Measurements from ENCODE around the gene CHMP4B.

CHMP4B gene

DNA sequence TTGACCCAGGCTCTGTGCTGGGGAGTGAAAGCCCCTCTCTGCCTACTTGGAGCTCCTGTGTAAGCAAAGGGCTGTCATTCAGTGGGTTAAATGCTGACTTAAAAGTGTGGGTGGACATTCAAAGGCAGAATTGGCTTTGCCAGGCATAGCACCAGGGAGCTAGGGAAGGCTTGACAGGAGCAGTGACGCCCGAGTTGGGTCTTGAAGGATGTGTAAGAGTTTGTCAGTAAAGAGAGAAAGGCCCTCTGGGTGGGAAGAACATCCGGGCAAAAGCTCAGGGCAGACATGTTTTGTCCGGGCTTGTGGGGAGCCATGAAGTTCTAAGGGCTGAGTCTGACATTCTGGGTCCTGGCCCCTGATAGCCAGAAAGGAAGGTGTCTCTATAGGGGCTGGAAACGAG lies 27.9 kb upstream of the CHMP4B start:
- TF ChIP-seq GATA3 (IDR thresholded peaks at IDR 0.05; ENCODE audit: low read depth, low read length), result no peak
- no peak for TF ChIP-seq GATA2 (IDR thresholded peaks at IDR 0.05; ENCODE audit: low read depth, low read length)

DNA sequence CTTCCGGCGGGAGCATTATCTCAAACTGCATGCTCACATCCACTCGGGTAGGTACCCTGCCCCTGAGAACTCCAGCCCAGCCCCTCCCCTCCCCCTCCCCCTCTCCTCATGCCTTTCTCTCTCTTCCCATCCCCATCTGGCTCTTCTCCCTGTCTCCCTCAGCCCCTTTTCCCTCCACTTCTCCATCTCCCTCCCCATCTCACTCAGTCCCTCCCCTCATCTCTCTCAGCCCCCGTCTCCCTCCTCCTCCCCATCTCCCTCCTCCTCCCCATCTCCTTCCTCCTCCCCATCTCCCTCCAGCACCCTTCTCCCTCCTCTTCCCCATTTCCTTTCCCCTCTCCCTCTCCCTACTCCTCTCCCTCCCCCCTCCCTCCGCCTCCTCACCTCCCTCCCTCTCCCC lies 27.3 kb upstream of the CHMP4B start:
- TF ChIP-seq GATA3 (IDR thresholded peaks at IDR 0.05; ENCODE audit: low read depth, low read length), result no peak
- TF ChIP-seq GATA2 (IDR thresholded peaks at IDR 0.05; ENCODE audit: low read depth, low read length), result no peak

DNA sequence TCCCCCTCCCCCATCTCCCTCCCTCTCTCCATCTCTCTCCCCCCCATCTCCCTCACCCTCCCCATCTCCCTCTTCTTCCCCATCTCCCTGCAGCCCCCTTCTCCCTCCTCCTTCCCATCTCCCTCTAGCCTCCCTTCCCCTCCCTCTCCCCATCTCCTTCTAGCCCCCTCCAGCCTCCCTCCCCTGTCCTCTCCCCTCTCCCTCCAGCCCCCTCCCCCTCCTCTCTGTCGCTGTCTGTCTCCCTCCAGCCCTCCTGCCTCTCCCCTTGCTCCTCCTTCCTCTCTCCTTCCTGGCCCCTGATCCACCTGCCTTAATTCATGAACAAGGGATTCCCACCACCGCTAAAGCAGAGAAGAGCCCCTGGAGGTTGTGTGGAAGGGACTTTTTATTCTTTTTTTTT lies 26.9 kb upstream of the CHMP4B start:
- TF ChIP-seq GATA2 (IDR thresholded peaks at IDR 0.05; ENCODE audit: low read depth, low read length) (no peak), GATA3 (IDR thresholded peaks at IDR 0.05; ENCODE audit: low read depth, low read length) (no peak)

DNA sequence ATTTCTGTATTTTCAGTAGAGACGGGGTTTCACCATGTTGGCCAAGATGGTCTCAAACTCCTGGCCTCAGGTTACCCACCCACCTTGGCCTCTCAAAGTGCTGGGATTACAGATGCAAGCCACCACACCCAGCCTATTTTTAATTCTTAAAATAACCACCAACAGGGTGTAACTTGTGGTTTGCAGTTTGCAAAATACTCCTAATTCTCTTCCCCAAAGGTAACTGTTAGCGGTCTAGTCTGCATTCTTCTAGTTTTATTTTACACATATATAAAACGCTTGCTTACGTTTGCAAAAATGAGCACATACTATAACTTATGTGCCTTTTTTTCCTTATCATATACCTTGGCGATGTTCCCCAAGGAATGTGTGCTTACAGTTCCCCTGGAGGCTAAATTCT lies 25.6 kb upstream of the CHMP4B start:
- TF ChIP-seq GATA2 (IDR thresholded peaks at IDR 0.05; ENCODE audit: low read depth, low read length) (no peak), GATA3 (IDR thresholded peaks at IDR 0.05; ENCODE audit: low read depth, low read length) (no peak)

DNA sequence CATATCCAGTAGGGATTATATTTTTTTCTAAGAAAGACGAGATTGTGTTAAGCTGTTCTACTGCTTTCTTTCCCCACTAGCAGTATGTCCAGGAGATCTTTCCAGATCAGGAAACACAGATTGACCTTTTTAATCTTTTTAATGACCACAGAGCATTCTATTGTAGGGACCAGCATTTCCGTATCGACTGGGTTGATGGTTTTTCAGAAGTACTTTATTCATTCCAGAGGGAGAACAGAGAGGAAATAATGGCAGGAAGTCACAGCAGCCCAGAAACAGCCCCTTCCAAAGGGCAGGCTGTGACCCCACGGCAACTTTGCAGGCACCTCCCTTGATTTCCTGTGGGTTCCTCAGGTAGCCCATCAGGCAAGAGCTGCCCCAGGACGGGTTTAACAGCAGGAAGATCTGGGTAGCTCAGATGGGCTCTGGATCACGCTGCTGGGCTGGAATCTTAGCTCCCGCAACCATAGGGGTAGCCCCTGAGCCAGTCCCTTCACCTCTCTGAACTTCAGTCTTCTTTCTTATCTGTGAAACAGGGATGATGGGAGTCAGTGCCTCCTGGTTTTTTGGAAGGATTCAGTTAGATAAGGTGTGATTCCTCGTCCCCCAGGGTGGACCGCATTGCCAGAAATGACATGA lies 23.8 kb upstream of the CHMP4B start:
- TF ChIP-seq GATA3 (IDR thresholded peaks at IDR 0.05; ENCODE audit: low read depth, low read length), result no peak
- TF ChIP-seq GATA2 (IDR thresholded peaks at IDR 0.05; ENCODE audit: low read depth, low read length), result no peak

DNA sequence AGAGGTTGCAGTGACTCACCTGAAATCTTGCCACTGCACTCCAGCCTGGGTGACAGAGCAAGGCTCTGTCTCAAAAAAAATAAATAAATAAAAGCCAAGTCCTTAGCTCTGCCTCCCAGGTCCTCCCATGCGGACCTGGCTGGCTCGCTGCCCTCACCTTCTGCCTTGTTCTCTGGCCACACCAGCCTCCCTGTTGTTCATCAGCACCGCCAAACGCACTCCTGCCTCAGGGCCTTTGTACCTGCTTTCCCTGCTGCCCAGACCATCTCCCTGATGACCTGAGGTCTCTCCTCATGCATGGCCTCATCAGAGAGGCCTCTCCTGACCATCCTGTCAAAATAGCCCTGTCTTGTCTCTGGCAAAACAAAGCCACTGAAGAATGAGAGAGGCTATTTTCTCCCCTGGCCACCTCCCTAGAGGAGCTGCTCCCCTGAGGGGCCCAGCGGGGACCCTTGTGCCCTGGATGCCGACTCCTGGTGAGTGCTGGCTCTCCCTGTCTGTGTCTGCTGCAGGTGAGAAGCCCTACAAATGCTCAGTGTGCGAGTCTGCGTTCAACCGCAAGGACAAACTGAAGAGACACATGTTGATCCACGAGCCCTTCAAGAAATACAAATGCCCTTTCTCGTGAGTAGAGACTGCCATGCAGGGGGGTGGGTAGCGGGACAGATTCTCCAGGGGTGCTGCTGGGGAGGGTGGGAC lies 22.6 kb upstream of the CHMP4B start:
- no peak for TF ChIP-seq GATA3 (IDR thresholded peaks at IDR 0.05; ENCODE audit: low read depth, low read length)
- no peak for TF ChIP-seq GATA2 (IDR thresholded peaks at IDR 0.05; ENCODE audit: low read depth, low read length)

DNA sequence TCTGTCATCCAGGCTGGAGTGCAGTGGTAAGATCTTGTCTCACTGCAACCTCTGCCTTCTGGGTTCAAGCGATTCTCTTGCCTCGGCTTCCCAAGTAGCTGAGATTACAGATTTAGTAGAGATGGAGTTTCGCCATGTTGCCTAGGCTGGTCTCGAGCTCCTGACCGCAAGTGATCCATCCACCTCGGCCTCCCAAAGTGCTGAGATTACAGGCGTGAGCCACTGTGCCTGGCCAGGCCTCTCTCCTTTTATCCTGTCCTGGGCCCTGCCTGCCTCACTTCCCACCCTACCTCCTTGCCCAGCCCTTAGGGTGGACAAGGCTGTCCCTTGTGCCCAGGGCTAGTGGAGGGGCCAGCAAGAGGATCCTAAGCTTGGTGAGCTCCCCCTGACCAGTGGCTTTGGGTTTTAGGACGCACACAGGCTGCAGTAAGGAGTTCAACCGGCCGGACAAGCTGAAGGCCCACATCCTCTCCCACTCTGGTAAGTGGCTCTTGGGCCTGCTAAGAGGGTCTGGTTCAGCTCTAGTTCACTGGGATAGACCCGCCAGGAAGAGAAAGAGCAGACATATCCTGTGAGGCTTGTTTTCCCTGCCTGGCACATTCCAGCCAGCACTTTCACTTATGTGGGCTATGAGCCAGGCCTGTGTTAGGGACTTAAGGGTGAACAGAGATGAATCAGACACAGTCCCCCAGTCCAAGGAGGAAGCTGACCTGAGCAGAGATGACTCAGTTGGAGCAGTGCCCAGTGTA lies 21.9 kb upstream of the CHMP4B start:
- no peak for TF ChIP-seq GATA2 (IDR thresholded peaks at IDR 0.05; ENCODE audit: low read depth, low read length)
- no peak for TF ChIP-seq GATA3 (IDR thresholded peaks at IDR 0.05; ENCODE audit: low read depth, low read length)

DNA sequence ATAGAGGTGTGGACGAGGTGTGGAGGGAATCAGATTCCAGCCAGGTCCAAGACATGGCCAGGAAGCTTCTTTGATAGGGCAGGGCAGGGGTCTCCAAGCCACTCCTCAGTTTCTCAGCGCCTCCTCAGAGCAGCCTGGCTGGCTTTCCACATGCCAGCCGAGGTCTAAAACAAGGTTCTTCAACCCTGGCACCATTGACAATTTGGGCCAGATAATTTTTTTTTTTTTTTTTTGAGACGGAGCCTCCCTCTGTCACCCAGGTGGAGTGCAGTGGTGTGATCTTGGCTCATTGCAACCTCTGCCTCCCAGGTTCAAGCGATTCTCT lies 21.3 kb upstream of the CHMP4B start:
- TF ChIP-seq GATA2 (IDR thresholded peaks at IDR 0.05; ENCODE audit: low read depth, low read length) (no peak), GATA3 (IDR thresholded peaks at IDR 0.05; ENCODE audit: low read depth, low read length) (no peak)

DNA sequence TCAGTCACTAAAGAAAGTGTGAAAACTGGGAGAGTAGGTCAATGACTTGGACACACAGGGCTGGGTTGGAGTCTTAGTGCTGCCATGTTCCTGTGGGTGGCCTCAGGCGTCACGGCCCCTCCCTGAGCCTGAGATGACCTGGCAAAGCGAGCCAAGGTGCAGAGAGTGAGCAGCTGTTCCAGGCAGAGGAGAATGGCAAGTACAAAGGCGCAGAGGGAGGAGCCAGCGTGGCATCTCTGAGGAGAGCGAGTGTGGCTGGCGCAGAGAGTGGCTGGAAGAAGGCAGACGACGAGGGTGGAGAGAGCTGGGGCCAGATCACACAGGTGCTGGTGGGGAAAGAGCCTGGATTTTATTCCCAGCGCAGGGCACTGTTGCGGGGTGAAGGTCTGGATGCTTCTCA lies 20.6 kb upstream of the CHMP4B start:
- TF ChIP-seq GATA3 (IDR thresholded peaks at IDR 0.05; ENCODE audit: low read depth, low read length) (no peak), GATA2 (IDR thresholded peaks at IDR 0.05; ENCODE audit: low read depth, low read length) (no peak)

DNA sequence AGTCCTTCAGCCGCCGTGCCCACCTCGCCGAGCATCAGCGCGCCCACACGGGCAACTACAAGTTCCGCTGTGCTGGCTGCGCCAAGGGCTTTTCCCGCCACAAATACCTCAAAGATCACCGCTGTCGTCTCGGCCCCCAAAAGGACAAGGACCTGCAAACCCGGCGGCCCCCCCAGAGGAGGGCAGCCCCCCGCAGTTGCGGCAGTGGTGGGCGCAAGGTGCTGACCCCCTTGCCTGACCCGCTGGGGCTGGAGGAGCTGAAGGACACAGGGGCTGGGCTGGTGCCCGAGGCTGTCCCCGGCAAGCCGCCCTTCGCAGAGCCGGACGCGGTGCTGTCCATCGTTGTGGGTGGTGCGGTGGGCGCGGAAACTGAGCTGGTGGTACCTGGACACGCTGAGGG lies 20.1 kb upstream of the CHMP4B start:
- TF ChIP-seq GATA2 (IDR thresholded peaks at IDR 0.05; ENCODE audit: low read depth, low read length), result no peak

DNA sequence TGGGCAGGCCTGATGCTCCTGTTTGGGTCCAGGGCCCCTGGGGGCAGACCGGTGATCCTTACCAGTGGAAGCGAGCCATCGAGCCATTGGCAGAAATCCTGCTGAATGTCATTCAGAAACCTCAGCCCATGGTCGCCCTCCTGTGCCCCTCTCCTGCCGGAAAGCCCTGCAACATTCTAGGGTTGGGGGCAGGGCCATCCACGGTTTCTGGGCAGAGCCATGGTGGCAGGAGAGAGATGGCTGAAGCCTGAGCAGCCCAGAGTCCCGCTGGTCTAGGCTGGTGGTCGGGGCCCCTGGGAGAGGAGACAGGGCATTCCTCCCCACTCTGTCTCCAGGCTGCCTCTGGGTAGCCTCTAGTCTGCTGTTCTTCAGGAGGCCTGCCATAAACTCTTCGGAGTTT lies 19.6 kb upstream of the CHMP4B start:
- no peak for TF ChIP-seq GATA3 (IDR thresholded peaks at IDR 0.05; ENCODE audit: low read depth, low read length)
- TF ChIP-seq GATA2 (IDR thresholded peaks at IDR 0.05; ENCODE audit: low read depth, low read length), result no peak

DNA sequence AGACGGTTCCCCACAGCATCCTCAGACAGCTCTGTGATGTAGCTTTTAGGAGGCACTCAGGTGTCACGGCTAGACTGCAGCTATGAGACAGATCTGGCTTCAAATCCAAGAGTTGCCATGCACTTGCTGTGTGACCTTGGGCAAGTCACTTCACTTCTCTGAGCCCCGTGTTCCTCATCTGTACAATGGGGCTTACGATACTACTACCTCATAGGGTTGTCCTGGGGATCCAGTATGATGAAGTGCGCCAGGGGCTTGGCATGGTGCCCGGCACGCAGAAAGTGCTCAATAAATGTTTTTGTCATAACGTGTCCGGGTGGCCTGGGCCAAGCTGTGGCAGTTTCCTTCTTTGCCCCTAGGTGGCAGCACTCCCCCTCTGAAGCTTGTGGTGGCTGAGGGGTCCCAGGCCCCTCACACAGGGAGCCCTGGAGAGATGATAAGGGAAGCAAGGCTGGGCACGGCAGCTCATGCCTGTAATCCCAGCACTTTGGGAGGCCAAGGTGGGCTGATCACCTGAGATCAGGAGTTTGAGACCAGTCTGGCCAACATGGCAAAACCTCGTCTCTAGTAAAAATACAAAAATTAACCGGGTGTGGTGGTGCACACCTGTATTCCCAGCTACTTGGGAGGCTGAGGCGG lies 19.1 kb upstream of the CHMP4B start:
- no peak for TF ChIP-seq GATA3 (IDR thresholded peaks at IDR 0.05; ENCODE audit: low read depth, low read length)
- no peak for TF ChIP-seq GATA2 (IDR thresholded peaks at IDR 0.05; ENCODE audit: low read depth, low read length)

DNA sequence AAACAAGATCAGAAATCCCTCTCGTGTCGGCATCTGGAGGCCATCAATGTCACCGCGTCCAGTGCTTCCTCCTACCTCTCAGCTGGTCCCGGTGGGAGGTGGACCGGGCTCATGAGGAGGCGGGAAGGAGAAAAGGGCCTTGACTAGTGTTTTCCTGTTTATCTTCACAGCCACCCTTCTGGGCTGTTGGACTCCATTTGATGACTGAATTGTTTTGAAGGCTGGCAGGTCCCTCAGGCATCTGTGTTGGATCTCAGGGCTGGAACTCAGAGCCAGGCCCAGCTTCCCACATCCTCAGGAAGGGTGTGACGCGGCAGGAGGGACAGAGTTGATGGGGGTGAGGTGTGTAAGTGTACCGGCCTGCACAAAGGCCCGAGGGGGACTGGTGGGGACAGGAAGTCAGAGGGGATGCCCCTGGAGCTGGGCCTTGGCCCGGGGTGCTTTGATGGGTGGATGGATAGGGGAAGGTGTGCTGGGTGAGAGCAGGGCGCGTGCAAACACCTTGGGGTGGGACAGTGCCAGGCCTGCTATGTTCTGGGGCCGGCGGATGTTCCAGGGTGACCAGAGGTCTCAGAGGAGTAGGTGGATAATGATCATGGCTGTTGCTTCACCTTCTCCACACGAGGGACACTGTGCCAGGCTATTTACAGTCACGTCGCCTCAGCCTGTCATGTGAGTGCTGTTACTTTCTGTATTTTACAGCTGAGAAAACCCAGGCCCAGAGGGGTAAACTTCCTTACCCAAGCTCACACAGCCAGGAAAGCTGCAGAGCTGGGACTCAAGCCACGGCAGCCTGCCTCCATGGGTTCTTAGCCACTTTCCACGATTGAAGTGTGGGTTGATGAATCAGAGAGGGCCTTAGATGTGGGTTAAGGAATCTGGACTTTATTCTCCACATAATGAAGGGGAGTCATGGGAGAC lies 17.9 kb upstream of the CHMP4B start:
- TF ChIP-seq GATA3 (IDR thresholded peaks at IDR 0.05; ENCODE audit: low read depth, low read length), result no peak
